GM18511 (cell line): ENCODE results near the gene SCT.
"Not testable (repeated sequence)": the region's sequence is repeated elsewhere in the genome, so short reads cannot be mapped to it uniquely, and the experiment has no call there.

Experiments
- ATAC-seq: cut with Tn5 transposase; IDR thresholded peaks from one replicate; pipeline ENCODE4 v1.9.1; 2021; ENCODE audit warnings: mild to moderate bottlenecking, moderate library complexity; ENCODE audit not compliant: unreplicated experiment

SCT gene, protein sequence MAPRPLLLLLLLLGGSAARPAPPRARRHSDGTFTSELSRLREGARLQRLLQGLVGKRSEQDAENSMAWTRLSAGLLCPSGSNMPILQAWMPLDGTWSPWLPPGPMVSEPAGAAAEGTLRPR

DNA sequence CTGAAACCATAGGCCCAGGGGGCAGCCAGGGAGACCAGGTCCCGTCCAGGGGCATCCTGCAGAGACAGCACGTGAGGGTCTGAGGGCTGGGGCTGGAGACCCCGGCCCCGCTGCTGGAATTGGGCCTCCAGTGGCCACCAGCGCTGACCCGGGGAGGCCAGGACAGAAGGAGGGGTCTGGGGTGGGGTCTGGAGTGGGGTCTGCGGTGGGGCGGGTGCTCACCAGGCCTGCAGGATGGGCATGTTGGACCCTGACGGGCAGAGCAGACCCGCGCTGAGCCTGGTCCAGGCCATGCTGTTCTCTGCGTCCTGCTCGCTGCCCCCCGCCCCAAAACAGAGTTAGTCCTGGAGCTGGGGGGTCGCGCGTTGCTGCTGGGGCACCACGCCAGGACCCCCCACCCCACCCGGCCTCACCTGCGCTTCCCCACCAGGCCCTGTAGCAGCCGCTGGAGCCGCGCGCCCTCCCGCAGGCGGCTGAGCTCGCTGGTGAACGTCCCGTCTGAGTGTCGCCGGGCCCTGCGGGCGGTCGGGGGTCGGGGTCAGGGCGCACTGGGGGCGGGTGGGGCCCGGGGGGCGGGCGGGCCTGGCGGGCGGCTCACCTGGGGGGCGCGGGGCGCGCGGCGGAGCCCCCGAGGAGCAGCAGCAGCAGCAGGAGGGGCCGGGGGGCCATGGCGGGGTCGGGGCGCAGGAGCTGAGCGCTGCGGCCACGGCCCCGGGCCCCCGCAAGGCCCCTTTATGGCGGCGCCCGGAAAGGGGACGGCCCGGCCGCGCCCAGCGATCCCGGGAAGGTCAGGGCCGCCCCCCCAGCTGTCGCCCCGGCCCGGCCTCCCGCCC, at the start of gene SCT:
TSS of gene SCT (minus strand) at position 707 of the 833 bp plus-strand sequence. CDS start at position 669, 38 bp downstream.
- no peak for ATAC-seq

GRCh38 chr11:674406-674805, 47.4 kb upstream of the SCT start:
- no peak for ATAC-seq

DNA sequence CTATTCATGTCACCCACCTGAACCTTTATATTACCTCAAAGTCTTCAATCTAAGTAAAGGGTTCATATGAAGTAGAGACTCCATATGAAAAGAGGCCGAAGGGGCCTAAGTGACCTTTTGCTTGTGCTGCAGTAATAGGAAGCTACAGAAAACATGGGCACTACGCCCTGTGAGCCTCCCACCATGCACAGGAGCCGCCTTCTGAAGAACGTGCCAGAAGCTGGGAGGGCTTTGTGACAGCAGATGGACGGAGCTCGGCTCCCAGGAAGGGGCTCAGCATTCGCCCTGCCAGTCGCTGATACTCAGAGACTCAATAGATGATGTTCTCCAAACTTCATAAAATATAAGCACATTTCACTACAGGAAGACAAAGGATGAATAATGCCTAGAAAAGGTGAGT, 46.9 kb upstream of the SCT start:
- no peak for ATAC-seq

DNA sequence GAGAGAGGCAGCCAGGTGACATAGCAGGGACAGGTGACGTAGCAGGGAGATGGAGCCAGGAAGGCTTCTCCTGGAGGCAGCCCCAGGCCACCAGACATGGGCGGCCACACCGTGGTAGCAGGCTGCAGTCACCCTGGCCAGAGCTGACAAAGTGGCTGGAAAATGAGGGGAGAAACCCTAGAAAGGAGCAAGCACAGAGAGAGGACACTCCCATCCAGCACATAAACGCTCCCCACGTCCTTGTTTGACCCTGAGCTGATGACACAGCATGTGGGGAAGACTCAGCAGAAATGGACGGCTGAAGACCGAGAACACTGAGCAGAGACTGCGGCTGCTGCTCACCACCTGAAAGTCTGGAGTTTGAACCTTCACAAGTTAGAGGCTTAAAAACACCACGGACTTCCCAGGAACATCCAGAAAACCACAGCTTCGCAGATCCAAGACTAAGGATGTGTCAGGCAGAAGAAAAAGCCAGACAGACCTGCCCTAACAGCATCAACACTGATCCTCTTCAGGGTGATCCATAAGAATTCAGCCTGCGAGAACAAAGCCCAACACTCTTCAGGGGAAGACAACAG, 38.8 kb upstream of the SCT start:
- ATAC-seq: no peak

DNA sequence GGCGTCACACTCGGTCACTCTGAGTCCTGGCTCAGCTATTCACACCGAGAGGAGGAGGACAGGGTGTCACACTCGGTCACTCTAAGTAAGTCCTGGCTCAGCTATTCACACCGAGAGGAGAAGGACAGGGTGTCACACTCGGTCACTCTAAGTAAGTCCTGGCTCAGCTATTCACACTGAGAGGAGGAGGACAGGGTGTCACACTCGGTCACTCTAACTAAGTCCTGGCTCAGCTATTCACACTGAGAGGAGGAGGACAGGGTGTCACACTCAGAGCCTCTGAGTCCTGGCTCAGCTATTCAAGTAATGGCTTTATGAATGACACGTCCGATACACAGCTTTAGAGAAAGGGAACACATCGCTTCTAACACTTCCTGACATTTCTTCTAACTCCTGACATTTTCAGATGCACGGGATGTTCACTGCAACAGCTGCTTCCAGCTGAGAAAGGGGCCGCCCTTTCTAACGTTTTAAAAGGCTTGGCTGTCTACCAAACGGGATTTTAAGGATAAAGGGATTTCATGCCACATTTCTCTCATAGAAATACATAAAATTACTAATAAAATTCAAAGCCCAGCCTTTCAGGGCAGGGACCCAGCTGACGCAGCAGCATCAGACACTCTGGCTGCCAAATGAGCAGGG, 38.2 kb upstream of the SCT start:
- ATAC-seq: no peak

GRCh38 chr11:662689-663274, 35.8 kb upstream of the SCT start:
- ATAC-seq: no peak

- ATAC-seq: no peak
Measured at GRCh38 chr11:660681-661444, 33.9 kb upstream of the SCT start.

DNA sequence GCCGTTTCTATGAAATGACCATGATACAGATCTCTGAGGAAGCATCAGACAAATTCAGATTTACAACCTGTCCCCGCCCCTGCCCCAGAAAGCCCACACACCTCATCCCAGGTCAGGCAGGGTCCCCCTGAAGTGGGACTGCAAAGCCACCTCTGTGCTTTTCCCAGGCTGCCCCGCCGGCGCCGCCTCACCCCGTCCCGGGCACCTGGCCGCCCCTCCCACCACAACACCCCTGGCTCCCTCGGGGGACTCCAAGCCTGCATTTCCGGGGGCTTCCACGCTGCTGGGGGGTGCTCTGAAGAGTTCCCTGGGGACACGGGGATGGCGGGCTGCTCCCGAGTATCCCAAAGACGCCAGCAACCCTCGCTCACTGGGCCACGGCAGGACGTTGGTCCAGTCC, 33.3 kb upstream of the SCT start:
- no peak for ATAC-seq

GRCh38 chr11:659532-660085, 32.6 kb upstream of the SCT start:
- ATAC-seq: no peak

- ATAC-seq: no peak
Measured at GRCh38 chr11:657691-658126, 30.7 kb upstream of the SCT start.

GRCh38 chr11:656866-657265, 29.9 kb upstream of the SCT start:
- ATAC-seq: no peak

DNA sequence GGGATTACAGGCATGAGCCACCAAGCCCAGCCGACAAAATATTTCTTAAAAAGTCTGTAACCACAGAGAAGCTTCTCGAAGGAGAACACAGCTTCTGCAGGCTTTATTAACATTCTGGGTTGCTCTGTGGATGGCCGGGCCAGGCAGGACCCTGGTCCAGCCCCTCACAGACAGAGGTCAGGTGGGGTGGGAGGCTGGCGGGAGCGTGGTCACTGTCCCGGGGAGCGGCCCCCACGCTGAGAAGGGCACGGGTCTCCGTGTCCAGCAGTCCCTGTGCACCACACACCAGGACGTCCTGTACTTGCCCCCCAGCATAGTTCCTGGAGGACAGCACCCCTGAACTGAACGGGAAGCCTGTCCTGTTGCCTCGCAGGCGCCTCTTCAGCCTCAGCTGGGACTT, 29.4 kb upstream of the SCT start:
- no peak for ATAC-seq

- ATAC-seq: no peak
Measured at GRCh38 chr11:655036-655726, 28.2 kb upstream of the SCT start.

GRCh38 chr11:654444-654843, 27.5 kb upstream of the SCT start:
- ATAC-seq: not testable (repeated sequence)

- ATAC-seq: no peak
Measured at GRCh38 chr11:653837-654236, 26.9 kb upstream of the SCT start.

DNA sequence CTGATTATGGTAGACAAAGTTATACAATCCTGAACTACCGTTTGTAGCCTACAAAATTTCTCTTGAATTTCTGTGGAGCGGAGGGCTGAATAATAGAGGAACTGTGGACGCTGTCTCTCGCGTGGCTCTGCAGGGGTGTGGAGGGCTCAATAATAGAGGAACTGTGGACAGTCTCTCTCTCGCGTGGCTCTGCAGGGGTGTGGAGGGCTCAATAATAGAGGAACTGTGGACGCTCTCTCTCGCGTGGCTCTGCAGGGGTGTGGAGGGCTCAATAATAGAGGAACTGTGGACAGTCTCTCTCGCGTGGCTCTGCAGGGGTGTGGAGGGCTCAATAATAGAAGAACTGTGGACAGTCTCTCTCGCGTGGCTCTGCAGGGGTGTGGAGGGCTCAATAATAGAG, 26.2 kb upstream of the SCT start:
- ATAC-seq: not testable (repeated sequence)

DNA sequence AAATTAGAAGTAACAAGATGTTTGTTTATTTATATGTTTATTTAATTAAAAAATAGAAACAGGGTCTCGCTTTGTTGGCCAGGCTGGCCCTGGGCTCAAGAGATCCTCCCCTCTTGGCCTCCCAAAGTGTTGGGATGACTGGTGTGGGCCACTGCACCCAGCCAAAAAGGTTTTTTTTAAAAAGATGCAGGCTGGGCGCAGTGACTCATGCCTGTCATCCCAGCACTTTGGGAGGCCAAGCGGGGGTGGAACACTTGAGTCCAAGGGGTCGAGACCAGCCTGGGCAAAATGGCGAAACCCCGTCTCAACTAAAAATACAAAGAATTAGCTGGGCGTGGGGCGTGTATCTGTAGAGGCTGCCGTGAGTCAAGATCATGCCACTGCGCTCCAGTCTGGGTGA, 23.5 kb upstream of the SCT start:
- no peak for ATAC-seq

- not testable (repeated sequence) for ATAC-seq
Measured at GRCh38 chr11:647672-648158, 20.7 kb upstream of the SCT start.

GRCh38 chr11:646214-646613, 19.2 kb upstream of the SCT start:
- ATAC-seq: no peak

GRCh38 chr11:645536-645935, 18.6 kb upstream of the SCT start:
- ATAC-seq: no peak
